HepG2 (cell line): ENCODE results near the gene SYT8. TPM values are rescaled to one million over a fixed set of nuclear protein-coding genes. Genes with fewer than 3 reads are reported as not detected.
A peak's percentile ranks its signal among the peaks of the same experiment; 100 is the strongest.

Source experiments
- ATAC-seq: fragments of 200-7000 bp; cut with Tn5 transposase; 3 replicates; pipeline ENCODE4 v1.9.1; 2020; ENCODE audit warnings: mild to moderate bottlenecking, moderate library complexity
- BruUV-seq: library from RNA; stranded (reverse); fragments of 400-500 nt; replicated peaks from 2 replicates; lab custom pipeline; 2021; lab: Mats Ljungman, UMichigan
- CTCF ChIA-PET: fragments of 300-600 bp; formaldehyde crosslinking; extraction: SDS; loops from one replicate; lab custom pipeline; 2021; ENCODE audit warnings: low total read pairs, inconsistent platforms, low intra/inter-chr PET ratio; lab: Yijun Ruan, JAX
- POLR2A ChIA-PET: fragments of 350-600 bp; sonication (Branson Sonifier 250); formaldehyde crosslinking; loops from one replicate; lab custom pipeline; 2020; ENCODE audit warnings: antibody characterized with exemption, inconsistent platforms; lab: Yijun Ruan, JAX
- DNase-seq: peaks from one replicate; pipeline ENCODE4 v3.0.0-alpha.2; 2015; ENCODE audit warnings: low spot score
- FAIRE-seq: peaks from 3 replicates; lab custom pipeline; 2011; peaks lifted over from hg19 to GRCh38; lab: Jason Lieb, UNC
- H2AFZ ChIP-seq: one replicate; pipeline ENCODE4 v1.6.1; 2011; ENCODE audit warnings: low read length, inconsistent platforms
- H3K27ac ChIP-seq: fragments of 300-600 bp; 3 replicates; pipeline ENCODE4 v1.8.0; 2011; ENCODE audit warnings: mixed run types, mild to moderate bottlenecking, mixed read lengths, low read length, inconsistent platforms; ENCODE audit not compliant: insufficient read depth; ENCODE audit errors: extremely low read length
- H3K27me3 ChIP-seq, 2 experiments: fragments of 200-600 bp in 1 of 2; 2 replicates in 1 of 2; 3 replicates in 1 of 2; pipeline versions ENCODE4 v1.6.0 to v1.8.0; 2011; ENCODE audit warnings: low read length in 2 of 2, mild to moderate bottlenecking in 2 of 2, moderate library complexity in 2 of 2, inconsistent platforms in 1 of 2; ENCODE audit not compliant: insufficient read depth in 2 of 2, control insufficient read depth in 1 of 2
- H3K36me3 ChIP-seq, 2 experiments: fragments of 200-600 bp in 1 of 2; replicated peaks in 1 of 2; 2 replicates in 1 of 2; 3 replicates in 1 of 2; pipeline versions ENCODE4 v1.5.1 to v1.8.0; 2011; ENCODE audit warnings: low read length in 2 of 2, inconsistent platforms in 1 of 2; ENCODE audit not compliant: insufficient read depth in 2 of 2, control insufficient read depth in 1 of 2
- H3K4me1 ChIP-seq: 2 replicates; pipeline ENCODE4 v1.5.1; 2012; ENCODE audit warnings: low read length, inconsistent platforms; ENCODE audit not compliant: insufficient read depth
- H3K4me2 ChIP-seq: 2 replicates; pipeline ENCODE4 v1.6.0; 2011; ENCODE audit warnings: low read depth, low read length, inconsistent platforms
- H3K4me3 ChIP-seq, 3 experiments: fragments of 200-600 bp in 1 of 3; sonication (generic), shearing (Covaris generic) in 1 of 3; replicated peaks in 1 of 3; 2 replicates each; pipeline ENCODE4 v1.5.1; 2011 to 2016; ENCODE audit warnings: low read length in 3 of 3, inconsistent platforms in 2 of 3, low read depth in 2 of 3, mild to moderate bottlenecking in 2 of 3, control low read depth in 1 of 3, mixed read lengths in 1 of 3; ENCODE audit not compliant: insufficient read depth in 1 of 3
- H3K79me2 ChIP-seq: one replicate; pipeline ENCODE4 v1.6.1; 2011; ENCODE audit warnings: low read length, inconsistent platforms; ENCODE audit not compliant: insufficient read depth
- H3K9ac ChIP-seq: 2 replicates; pipeline ENCODE4 v1.6.0; 2011; ENCODE audit warnings: mild to moderate bottlenecking, low read depth, low read length, inconsistent platforms; ENCODE audit not compliant: insufficient read depth
- H3K9me3 ChIP-seq: 2 replicates; pipeline ENCODE4 v1.5.1; 2012; ENCODE audit warnings: mild to moderate bottlenecking, low read length
- H4K20me1 ChIP-seq: 2 replicates; pipeline ENCODE4 v1.6.0; 2011; ENCODE audit warnings: inconsistent platforms, mild to moderate bottlenecking, low read length, moderate library complexity; ENCODE audit not compliant: insufficient read depth
- CENPX ChIP-seq: sonication (generic); formaldehyde crosslinking; IDR thresholded peaks from 2 replicates; pipeline ENCODE4 v1.9.0; 2021; ENCODE audit warnings: mild to moderate bottlenecking, missing genetic modification reagents, moderate library complexity
- MLLT10 ChIP-seq: sonication (generic); formaldehyde crosslinking; IDR thresholded peaks from 2 replicates; pipeline ENCODE4 v1.4.0; 2020; ENCODE audit warnings: missing genetic modification reagents
- MYNN ChIP-seq: sonication (generic); formaldehyde crosslinking; IDR thresholded peaks from 2 replicates; pipeline ENCODE4 v1.4.0; 2020; ENCODE audit warnings: mild to moderate bottlenecking, low read depth, missing genetic modification reagents
- PRDM15 ChIP-seq: sonication (generic); formaldehyde crosslinking; IDR thresholded peaks from 2 replicates; pipeline ENCODE4 v1.4.0; 2020; ENCODE audit warnings: missing genetic modification reagents
- TFE3 ChIP-seq: IDR thresholded peaks from 2 replicates; pipeline ENCODE4 v1.6.1; 2016
- ZFY ChIP-seq: sonication (generic); formaldehyde crosslinking; IDR thresholded peaks from 2 replicates; pipeline ENCODE4 v1.4.0; 2020; ENCODE audit warnings: missing genetic modification reagents
- ZNF414 ChIP-seq: sonication (generic); formaldehyde crosslinking; IDR thresholded peaks from 2 replicates; pipeline ENCODE4 v1.5.0; 2020; ENCODE audit warnings: missing genetic modification reagents
- ZNF768 ChIP-seq: sonication (generic); formaldehyde crosslinking; IDR thresholded peaks from 2 replicates; pipeline ENCODE4 v1.4.0; 2020; ENCODE audit warnings: missing genetic modification reagents
- ZNF770 ChIP-seq: sonication (generic); formaldehyde crosslinking; IDR thresholded peaks from 2 replicates; pipeline ENCODE4 v1.5.0; 2020; ENCODE audit warnings: mild to moderate bottlenecking, missing genetic modification reagents
- ZSCAN25 ChIP-seq: sonication (generic); formaldehyde crosslinking; IDR thresholded peaks from 2 replicates; pipeline ENCODE4 v1.8.0; 2022; ENCODE audit warnings: mild to moderate bottlenecking, missing genetic modification reagents
- WGBS: methylation state at CpG from one replicate; pipeline ENCODE4 v1.1.6; 2017; ENCODE audit warnings: low lambda C conversion rate; 5-methylcytosine and 5-hydroxymethylcytosine counted together
- in situ Hi-C: cut with HindIII; loops from 2 replicates; pipeline ENCODE4 v1.10.0; 2017; ENCODE audit warnings: low pct_unique_long_range_greater_than_20kb; ENCODE audit not compliant: extremely low pct_ligation_motif_present
- intact Hi-C: fragments of 100-400 bp; cut with micrococcal nuclease; formaldehyde crosslinking; loops from one replicate; pipeline ENCODE4 v1.10.0; 2022; ENCODE audit not compliant: unreplicated experiment
- polyA plus RNA-seq, 8 experiments: library from polyadenylated mRNA; depleted of rRNA in 3 of 8; stranded (reverse) in 7 of 8; unstranded in 1 of 8; fragments of >200 nt; fragmentation: Illumina TruSeq in 4 of 8; extraction: Trizol in 4 of 8; gene quantifications; 2 replicates each; pipeline versions ENCODE4 v1.2.1 to v1.2.3, GENCODE V29; 2011 to 2016; ENCODE audit warnings: low read depth in 4 of 8, missing spikeins in 1 of 8, mixed read lengths in 1 of 8; ENCODE audit not compliant: insufficient read depth in 1 of 8
- total RNA-seq, 5 experiments: library from RNA; depleted of rRNA; stranded (reverse); fragments of >200 nt; fragmentation: Illumina TruSeq; extraction: Trizol; gene quantifications; 2 replicates each; pipeline ENCODE4 v1.2.3, GENCODE V29; 2016; ENCODE audit warnings: low read depth in 1 of 5
- TF ChIP-seq, protein P1 (sequence below): sonication (generic); formaldehyde crosslinking; IDR thresholded peaks from 2 replicates; pipeline ENCODE4 v1.4.0; 2020; ENCODE audit warnings: mild to moderate bottlenecking, missing genetic modification reagents

The SYT8 gene
- total and polyA plus RNA-seq, 2 of the 13 experiments (the other 11 are each of a cell fraction or from before 2014, with no cell fraction given), result 0.60 to 2.3 TPM

- TF ChIP-seq ZSCAN25 (CRISPR knock-in tag), result no peak
- TF ChIP-seq, protein P1, sequence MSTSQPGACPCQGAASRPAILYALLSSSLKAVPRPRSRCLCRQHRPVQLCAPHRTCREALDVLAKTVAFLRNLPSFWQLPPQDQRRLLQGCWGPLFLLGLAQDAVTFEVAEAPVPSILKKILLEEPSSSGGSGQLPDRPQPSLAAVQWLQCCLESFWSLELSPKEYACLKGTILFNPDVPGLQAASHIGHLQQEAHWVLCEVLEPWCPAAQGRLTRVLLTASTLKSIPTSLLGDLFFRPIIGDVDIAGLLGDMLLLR (CRISPR knock-in tag), result peak; percentile 24; the same call in 1 of the 2 replicates
- no peak for TF ChIP-seq ZNF770 (CRISPR knock-in tag)
- TF ChIP-seq ZFY (CRISPR knock-in tag), result peak; percentile 16; the same call in 1 of the 2 replicates
Observed at GRCh38 chr11:1827095-1827813, 7.5 kb upstream of the SYT8 start (continued).

DNA sequence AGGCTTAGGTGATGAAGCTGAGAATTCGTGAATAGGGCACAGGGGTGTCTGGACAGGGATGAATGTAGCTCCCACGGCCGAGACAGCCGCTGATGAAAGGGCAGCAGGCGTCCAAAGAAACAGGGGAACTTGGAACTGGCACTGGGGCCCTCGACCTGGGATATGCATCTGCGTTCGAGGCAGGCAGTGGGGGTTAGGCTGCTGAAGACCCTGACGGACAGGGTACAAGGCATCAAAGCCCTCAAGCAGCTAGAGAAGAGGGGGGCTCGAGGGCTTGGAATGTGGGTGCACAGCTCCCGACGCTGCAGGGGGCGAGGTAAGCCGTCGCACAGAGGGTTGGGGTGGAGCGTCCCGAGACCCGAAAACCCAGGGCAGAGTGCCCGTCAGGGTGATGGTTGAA lies 6.9 kb upstream of the SYT8 start:
- WGBS, result 96% methylated on average over 19 of the region's 19 CpGs
- no peak for FAIRE-seq
- no peak for TF ChIP-seq CENPX
- TF ChIP-seq MYNN (CRISPR knock-in tag), result no peak
- no peak for TF ChIP-seq ZNF768 (CRISPR knock-in tag)
- no peak for TF ChIP-seq PRDM15 (CRISPR knock-in tag)
- TF ChIP-seq ZNF414 (CRISPR knock-in tag), result no peak
- TF ChIP-seq MLLT10 (CRISPR knock-in tag), result no peak
- no peak for TF ChIP-seq TFE3 (CRISPR knock-in tag)

More for the DNA sequence above, 6.9 kb upstream of the SYT8 start:
- H3K27me3 ChIP-seq, result peaks cover 0 to 2% of the 10 kb centered on the region in 2 experiments; a peak in 1 of 5 replicates
- no peaks in the 10 kb centered on the region for H3K36me3 ChIP-seq
- H3K79me2 ChIP-seq, result no peaks in the 10 kb centered on the region
- no TSS peak for BruUV-seq
- no peak overlapping the region for H2AFZ ChIP-seq
- H3K4me1 ChIP-seq, result peaks cover 85% of the 10 kb centered on the region
- H3K4me2 ChIP-seq, result no peak overlapping the region
- H3K9ac ChIP-seq, result no peak overlapping the region
- ATAC-seq, result no peak
- POLR2A ChIA-PET, result interaction anchor here (1.8 kb wide), 1 partner anchor 137 kb away, joined by 6 read pairs; no protein-coding TSS in a partner anchor
- H3K4me3 ChIP-seq, result no peak overlapping the region
- H4K20me1 ChIP-seq, result no peaks in the 10 kb centered on the region
- CTCF ChIA-PET, result interaction anchor here (0.7 to 4.0 kb wide), 2 partner anchors 209 to 324 kb away, joined by 3 to 56 read pairs; no protein-coding TSS in a partner anchor
- no peak overlapping the region for H3K27ac ChIP-seq
- no peak for DNase-seq
- in situ Hi-C loops (no loop called here), intact Hi-C loops (no loop called here)
- no peaks in the 10 kb centered on the region for H3K9me3 ChIP-seq
